HL-60 (cell line): ENCODE data around the gene MYOCD.

Experiments
- CTCF ChIP-seq: IDR thresholded peaks from one replicate; pipeline ENCODE4 v1.5.1; 2011; ENCODE audit warnings: low read length, control low read depth, inconsistent platforms; ENCODE audit not compliant: insufficient read depth
- GABPA ChIP-seq: IDR thresholded peaks from 2 replicates; pipeline ENCODE4 v1.6.1; 2012; ENCODE audit warnings: low read depth
- POLR2AphosphoS5 ChIP-seq: IDR thresholded peaks from 2 replicates; pipeline ENCODE4 v1.6.1; 2012; ENCODE audit warnings: low read depth
- REST ChIP-seq: IDR thresholded peaks from 2 replicates; pipeline ENCODE4 v1.6.1; 2012; ENCODE audit warnings: low read depth; ENCODE audit not compliant: insufficient replicate concordance
- SPI1 ChIP-seq: IDR thresholded peaks from 2 replicates; pipeline ENCODE4 v1.6.1; 2012; ENCODE audit warnings: low read depth, mild to moderate bottlenecking, borderline replicate concordance

- TF ChIP-seq CTCF (no peak), GABPA (no peak), REST (no peak), SPI1 (no peak), POLR2AphosphoS5 (no peak)
Observed at GRCh38 chr17:12637015-12637414, 28.7 kb upstream of the MYOCD start.
